ENCODE data around the gene TMEM89. TPM values are rescaled to one million over a fixed set of nuclear protein-coding genes. Genes with fewer than 3 reads are reported as not detected.

The TMEM89 gene
- total RNA-seq, 2 donors from 2014 or later = not detected

DNA sequence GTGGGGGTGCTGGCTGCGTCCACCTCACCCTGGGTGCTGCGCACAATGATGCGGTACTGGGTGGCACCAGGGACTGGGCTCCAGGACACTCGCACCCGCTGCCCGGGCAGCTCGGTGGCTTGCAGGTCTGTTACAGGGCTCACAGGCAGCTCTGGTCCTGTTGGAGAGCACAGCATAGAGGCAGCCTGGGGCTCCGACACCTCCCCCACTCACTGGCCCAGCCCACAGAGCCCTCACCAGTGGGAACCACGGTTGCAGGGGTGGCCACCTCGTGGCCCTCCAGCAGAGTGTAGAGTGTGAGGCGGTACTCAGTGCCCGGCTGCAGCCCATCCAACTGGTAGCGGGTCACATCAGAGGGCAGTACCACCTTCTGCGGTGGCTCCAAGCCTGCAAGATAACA lies 30.1 kb downstream of the TMEM89 start:
- Histone ChIP-seq H3K36me3 (no peaks in the 10 kb centered on the region), H3K4me3 (no peak overlapping the region), H3K27ac (no peak overlapping the region), H3K9me3 (no peaks in the 10 kb centered on the region), H3K27me3 (no peaks in the 10 kb centered on the region), H3K4me1 (peaks cover 0 to 23% of the 10 kb centered on the region in 2 donors)
- TF ChIP-seq, protein P1, sequence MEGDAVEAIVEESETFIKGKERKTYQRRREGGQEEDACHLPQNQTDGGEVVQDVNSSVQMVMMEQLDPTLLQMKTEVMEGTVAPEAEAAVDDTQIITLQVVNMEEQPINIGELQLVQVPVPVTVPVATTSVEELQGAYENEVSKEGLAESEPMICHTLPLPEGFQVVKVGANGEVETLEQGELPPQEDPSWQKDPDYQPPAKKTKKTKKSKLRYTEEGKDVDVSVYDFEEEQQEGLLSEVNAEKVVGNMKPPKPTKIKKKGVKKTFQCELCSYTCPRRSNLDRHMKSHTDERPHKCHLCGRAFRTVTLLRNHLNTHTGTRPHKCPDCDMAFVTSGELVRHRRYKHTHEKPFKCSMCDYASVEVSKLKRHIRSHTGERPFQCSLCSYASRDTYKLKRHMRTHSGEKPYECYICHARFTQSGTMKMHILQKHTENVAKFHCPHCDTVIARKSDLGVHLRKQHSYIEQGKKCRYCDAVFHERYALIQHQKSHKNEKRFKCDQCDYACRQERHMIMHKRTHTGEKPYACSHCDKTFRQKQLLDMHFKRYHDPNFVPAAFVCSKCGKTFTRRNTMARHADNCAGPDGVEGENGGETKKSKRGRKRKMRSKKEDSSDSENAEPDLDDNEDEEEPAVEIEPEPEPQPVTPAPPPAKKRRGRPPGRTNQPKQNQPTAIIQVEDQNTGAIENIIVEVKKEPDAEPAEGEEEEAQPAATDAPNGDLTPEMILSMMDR (IDR thresholded peaks at IDR 0.05) = no peak
- no peak for DNase-seq (ENCODE audit: low spot score)

DNA sequence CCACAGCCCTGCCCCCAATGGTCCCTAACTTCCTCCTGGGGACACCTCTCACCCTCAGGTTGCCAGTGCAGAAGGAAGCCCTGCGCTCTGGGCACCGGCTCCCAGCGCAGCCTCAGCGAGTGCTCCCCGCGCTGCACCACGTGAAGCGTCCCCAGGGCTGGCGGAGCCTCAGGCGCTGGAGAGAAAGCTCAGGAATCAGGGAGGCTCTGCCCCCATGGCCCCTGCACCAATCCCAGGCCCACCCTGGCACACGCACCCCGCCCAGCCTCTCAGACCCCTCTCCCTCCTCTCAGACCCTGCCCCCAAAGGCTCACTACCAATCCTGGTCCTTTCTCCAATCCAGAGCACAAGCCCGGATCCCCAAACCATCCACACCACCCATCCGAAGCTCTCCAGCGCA lies 33.3 kb downstream of the TMEM89 start:
- no peaks in the 10 kb centered on the region for H3K4me1 ChIP-seq

DNA sequence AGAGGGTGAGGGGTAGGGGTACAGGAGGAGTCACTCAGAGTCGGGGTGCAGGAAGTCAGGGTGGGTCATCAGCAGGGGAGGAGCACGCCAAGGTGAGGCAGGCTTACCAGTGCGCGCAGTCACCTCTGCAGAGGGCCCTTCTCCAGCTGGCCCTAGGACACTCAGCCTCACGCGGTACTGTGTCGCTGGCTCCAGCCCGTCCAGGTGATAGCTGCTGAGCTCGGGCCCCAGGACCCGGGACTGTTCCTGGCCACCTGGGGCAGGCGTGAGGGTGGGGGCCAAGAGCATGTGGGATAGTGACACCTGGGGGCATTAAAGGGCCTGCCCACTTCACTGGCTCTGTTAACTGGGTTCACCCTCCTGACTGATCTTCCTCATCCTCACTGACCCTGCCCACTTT lies 33.9 kb downstream of the TMEM89 start:
- no peak overlapping the region for H3K27ac ChIP-seq
- no peak for DNase-seq (ENCODE audit: low spot score)

More for the DNA sequence above, 33.3 kb downstream of the TMEM89 start:
- Histone ChIP-seq H3K4me3 (no peak overlapping the region), H3K9me3 (no peaks in the 10 kb centered on the region), H3K36me3 (no peaks in the 10 kb centered on the region), H3K27me3 (no peaks in the 10 kb centered on the region), H3K27ac (no peak overlapping the region)
- TF ChIP-seq, protein P1 (IDR thresholded peaks at IDR 0.05) = no peak
- no peak for DNase-seq (ENCODE audit: low spot score)

DNA sequence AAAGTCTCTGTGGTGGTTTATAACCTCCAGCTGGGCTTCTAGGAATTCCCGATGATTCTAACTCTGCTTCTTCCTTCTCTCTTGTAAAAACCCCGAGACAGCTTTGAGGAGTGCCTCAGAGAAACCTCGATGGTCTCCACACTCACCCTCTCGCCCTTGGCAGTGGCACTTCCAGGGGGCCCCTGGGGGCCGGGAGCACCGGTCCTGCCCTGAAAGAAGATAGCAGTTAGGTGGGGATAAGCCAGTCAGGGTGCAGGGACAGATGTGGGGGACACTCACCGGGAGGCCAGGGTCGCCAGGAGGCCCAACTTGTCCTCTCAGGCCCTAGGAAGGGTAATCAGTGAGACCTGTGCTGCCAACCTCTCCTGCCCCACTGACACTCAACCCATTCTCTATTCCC lies 36.2 kb downstream of the TMEM89 start:
- no peak overlapping the region for H3K27ac ChIP-seq
- TF ChIP-seq, protein P1 (IDR thresholded peaks at IDR 0.05) = no peak
- H3K9me3 ChIP-seq = no peaks in the 10 kb centered on the region
- no peak for DNase-seq (ENCODE audit: low spot score)
- H3K4me1 ChIP-seq = no peaks in the 10 kb centered on the region
- H3K27me3 ChIP-seq = no peaks in the 10 kb centered on the region
- no peak overlapping the region for H3K4me3 ChIP-seq
- no peaks in the 10 kb centered on the region for H3K36me3 ChIP-seq

More for the DNA sequence above, 33.9 kb downstream of the TMEM89 start:
- TF ChIP-seq, protein P1 (IDR thresholded peaks at IDR 0.05) = no peak
- H3K4me3 ChIP-seq = no peak overlapping the region
- H3K36me3 ChIP-seq = no peaks in the 10 kb centered on the region
- H3K9me3 ChIP-seq = no peaks in the 10 kb centered on the region
- no peaks in the 10 kb centered on the region for H3K4me1 ChIP-seq
- no peaks in the 10 kb centered on the region for H3K27me3 ChIP-seq

DNA sequence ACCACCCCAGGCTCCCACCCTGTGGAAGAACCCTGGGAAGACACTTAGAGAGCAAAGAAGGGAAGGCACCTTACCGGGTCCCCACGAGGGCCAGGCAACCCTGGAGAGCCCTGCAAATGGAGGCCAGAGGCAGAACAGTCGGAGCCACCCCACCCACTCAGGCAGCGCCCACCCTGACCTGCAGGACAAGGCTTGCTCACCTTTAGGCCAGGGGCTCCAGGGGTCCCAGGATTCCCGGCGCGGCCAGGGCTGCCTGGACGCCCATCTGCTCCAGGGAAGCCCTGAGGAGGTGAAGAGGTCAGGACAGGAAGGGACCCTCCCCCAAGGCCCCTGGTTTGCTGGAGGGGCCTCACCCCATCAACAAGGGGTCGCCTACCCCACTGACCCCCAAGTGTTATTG lies 36.7 kb downstream of the TMEM89 start:
- no peaks in the 10 kb centered on the region for H3K27me3 ChIP-seq
- TF ChIP-seq, protein P1 (IDR thresholded peaks at IDR 0.05) = no peak
- H3K36me3 ChIP-seq = no peaks in the 10 kb centered on the region
- no peaks in the 10 kb centered on the region for H3K4me1 ChIP-seq
- no peak overlapping the region for H3K4me3 ChIP-seq
- H3K9me3 ChIP-seq = no peaks in the 10 kb centered on the region
- no peak overlapping the region for H3K27ac ChIP-seq
- DNase-seq (ENCODE audit: low spot score) = no peak

Measured in right atrium auricular region (tissue), 2 donors.